Urinary bladder (tissue), 4 donors: ENCODE data around the gene TRPC6. TPM values are rescaled to one million over a fixed set of nuclear protein-coding genes. Genes with fewer than 3 reads are reported as not detected.
"Not testable (repeated sequence)": the region's sequence is repeated elsewhere in the genome, so short reads cannot be mapped to it uniquely, and the experiment has no call there.

Source experiments
- DNase-seq: peaks from one replicate; pipeline ENCODE4 v3.0.0-alpha.2; 2015; ENCODE audit errors: extremely low spot score
- H3K27ac ChIP-seq: one replicate; pipeline ENCODE4 v1.5.1; 2013; ENCODE audit warnings: low read depth, mild to moderate bottlenecking, moderate library complexity
- H3K36me3 ChIP-seq: one replicate; pipeline ENCODE4 v1.6.1; 2013; ENCODE audit warnings: mild to moderate bottlenecking, moderate library complexity; ENCODE audit not compliant: insufficient read depth
- H3K4me1 ChIP-seq: one replicate; pipeline ENCODE4 v1.6.1; 2013; ENCODE audit warnings: mild to moderate bottlenecking, moderate library complexity; ENCODE audit not compliant: insufficient read depth
- H3K4me3 ChIP-seq: one replicate; pipeline ENCODE4 v1.5.1; 2013; ENCODE audit warnings: low read depth, low read length
- WGBS: extraction: QIAGEN DNeasy Blood & Tissue Kit; methylation state at CpG from one replicate; pipeline ENCODE4 v1.1.7; 2013; 5-methylcytosine and 5-hydroxymethylcytosine counted together
- polyA plus RNA-seq: library from polyadenylated mRNA; stranded (reverse); fragments of 200-250 nt; gene quantifications from one replicate; pipeline ENCODE4 v1.2.3, GENCODE V29; 2013
- total RNA-seq: library from RNA; depleted of rRNA; stranded (reverse); fragments of >200 nt; gene quantifications from one replicate; pipeline ENCODE4 v1.2.3, GENCODE V29; 2014
- donor health status: healthy with polysubstance abuse.
- donor health status: healthy.

TRPC6 gene
- total and polyA plus RNA-seq, 2 donors, result 2.1 to 58.5 TPM

DNA sequence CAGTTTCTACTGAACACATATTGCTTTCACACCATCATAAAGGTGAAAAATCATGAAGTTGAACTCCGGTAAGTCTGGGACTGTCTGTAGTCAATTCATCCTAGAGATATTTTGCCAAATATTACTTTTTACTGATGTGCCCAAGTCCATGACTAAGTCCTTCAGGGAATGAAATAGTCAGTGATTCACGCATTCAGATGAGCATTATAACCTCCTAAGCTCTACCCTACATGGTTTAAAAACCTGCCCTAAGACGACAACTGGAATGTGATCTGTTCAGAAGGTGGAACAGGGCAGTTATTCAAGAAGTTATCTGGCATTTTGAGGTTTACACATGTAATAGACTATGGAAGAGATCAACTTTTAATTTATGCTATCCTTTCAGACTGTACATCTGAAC is 125.6 kb downstream of the TRPC6 start:
- Histone ChIP-seq H3K4me1 (no peaks in the 10 kb centered on the region), H3K4me3 (no peak overlapping the region), H3K36me3 (peaks cover 1% of the 10 kb centered on the region), H3K27ac (no peak overlapping the region)
- 82% methylated on average over 3 of the region's 3 CpGs for WGBS
- DNase-seq, result no peak

DNA sequence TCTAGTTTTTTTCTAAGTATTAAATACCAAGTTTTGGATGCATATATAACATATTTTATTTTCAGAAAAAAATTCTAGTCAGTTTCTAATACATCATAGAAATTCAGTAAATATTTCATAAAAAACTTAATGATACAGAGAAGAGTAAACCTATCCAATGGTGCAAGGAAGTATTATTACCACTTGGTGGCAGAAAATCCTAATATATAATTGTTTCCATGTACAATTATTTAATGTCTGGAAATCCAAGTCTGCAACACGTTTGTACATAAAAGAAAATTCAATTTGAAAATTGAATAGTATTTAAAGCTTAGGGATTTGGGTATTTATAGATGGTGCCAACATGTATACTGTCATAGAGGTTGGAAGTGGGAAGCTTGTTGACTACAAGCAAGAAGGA is 127.0 kb downstream of the TRPC6 start:
- 0% methylated on average over 1 of the region's 1 CpG for WGBS
- H3K27ac ChIP-seq, result no peak overlapping the region
- H3K4me3 ChIP-seq, result no peak overlapping the region
- H3K4me1 ChIP-seq, result no peaks in the 10 kb centered on the region
- DNase-seq, result no peak
- peaks cover 1% of the 10 kb centered on the region for H3K36me3 ChIP-seq

DNA sequence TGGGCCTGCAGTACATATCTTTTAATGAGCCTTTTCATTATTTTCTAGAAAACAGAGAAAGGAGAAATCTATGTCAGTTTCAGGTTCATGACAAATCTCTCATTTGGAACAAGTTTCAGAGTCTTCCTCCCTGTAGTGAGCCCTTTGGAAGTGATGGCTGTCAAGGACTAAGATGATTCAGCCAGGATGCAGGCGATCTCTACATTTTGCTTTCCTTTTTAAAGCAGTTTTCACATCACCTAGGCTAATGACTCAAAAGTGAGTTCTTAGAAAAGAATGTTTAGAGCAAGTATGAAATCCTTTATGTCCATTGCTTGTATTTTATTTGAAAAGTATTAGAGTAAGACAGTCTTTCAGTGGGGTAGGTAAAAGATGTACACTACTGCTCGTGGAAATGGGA is 130.1 kb downstream of the TRPC6 start:
- H3K4me3 ChIP-seq, result no peak overlapping the region
- no peaks in the 10 kb centered on the region for H3K4me1 ChIP-seq
- H3K27ac ChIP-seq, result no peak overlapping the region
- 89% methylated on average over 2 of the region's 2 CpGs for WGBS
- DNase-seq, result no peak
- H3K36me3 ChIP-seq, result no peaks in the 10 kb centered on the region

DNA sequence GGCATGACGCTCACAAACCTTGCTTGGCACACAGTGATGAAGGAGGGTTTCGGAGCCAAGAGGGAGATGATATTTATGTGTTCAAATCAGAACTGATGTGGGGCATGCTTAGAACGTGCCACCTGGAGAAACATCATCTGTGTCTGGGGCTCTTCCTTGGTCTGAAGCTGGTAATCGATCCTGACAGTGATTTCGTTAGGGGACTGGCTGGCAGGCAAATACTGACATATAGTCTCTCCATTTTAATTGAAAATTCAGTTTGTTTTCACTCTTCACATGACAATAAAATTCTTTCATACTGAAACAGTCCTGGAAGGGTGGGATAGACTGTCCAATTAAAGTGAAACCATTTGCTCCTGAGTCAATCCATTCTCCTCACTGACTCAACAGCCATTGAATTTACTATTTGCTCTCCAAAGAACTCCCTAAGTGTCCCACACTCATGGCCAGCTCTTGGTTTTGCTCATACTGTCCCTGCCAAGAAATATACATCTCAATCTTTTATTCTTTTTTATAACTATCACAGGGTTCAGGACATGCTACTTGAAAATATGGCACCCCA is 134.8 kb downstream of the TRPC6 start:
- H3K27ac ChIP-seq, result no peak overlapping the region
- 92% methylated on average over 5 of the region's 5 CpGs for WGBS
- H3K4me3 ChIP-seq, result no peak overlapping the region
- peaks cover 2% of the 10 kb centered on the region for H3K4me1 ChIP-seq
- DNase-seq, result no peak
- no peaks in the 10 kb centered on the region for H3K36me3 ChIP-seq

DNA sequence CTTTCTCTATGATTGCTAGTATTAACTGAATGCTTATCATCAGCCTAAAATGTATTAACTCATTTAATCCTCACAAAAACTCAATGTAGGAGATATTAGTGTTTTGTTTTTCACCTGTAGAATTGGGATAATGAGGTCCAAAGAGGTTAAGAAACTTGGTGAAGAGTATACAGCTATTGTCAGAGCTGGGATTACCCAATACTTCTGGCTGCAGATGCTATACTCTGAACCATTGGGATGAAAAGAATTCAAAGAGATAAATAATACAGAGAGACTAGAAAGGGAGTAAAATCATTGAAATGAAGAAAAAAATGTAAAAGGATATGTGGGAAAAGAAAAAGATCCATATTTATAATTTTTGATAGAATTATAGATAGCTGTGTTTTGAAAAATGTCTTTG is 137.1 kb downstream of the TRPC6 start:
- Histone ChIP-seq H3K36me3 (no peaks in the 10 kb centered on the region), H3K4me3 (no peak overlapping the region), H3K4me1 (peaks cover 2% of the 10 kb centered on the region), H3K27ac (no peak overlapping the region)
- no peak for DNase-seq

DNA sequence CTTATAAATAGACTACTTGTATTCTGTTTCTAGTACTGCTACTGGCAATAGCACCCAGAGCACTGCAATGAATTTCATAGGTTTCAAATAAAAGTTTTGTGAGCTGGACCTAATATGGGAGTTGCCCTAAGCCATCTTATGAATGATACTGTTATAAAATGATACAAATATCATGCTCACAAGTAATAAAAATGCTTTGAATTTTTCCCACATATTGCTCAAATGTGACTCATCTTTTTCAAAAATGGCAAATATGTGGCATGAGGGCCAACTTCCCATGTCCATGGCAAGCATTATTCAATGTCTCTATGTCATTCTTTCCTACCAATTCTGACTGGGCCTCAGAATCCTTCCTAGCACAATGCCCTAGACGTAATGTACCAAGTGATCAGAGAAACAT is 137.6 kb downstream of the TRPC6 start:
- H3K36me3 ChIP-seq, result no peaks in the 10 kb centered on the region
- H3K4me3 ChIP-seq, result no peak overlapping the region
- 84% methylated on average over 1 of the region's 1 CpG for WGBS
- H3K4me1 ChIP-seq, result peaks cover 2% of the 10 kb centered on the region
- no peak overlapping the region for H3K27ac ChIP-seq
- no peak for DNase-seq

DNA sequence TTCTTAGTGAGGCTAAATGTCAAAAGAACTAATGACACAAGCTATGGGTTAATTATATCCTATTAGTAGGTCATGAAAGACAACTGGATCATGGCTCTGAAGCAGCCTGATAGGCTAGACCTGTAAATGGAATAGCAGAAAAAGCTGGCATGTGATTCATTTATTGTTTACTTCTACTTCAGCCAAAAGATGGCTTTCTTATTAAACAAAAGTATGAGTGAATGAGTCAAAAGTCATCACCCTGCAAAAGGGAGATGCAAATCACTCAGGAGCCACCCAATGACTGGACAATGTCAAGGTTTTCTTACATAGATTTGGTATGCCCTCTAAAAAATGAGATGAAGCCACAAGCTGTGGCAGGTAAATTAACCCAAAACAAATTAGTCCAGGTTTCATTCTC is 138.0 kb downstream of the TRPC6 start:
- Histone ChIP-seq H3K27ac (no peak overlapping the region), H3K36me3 (no peaks in the 10 kb centered on the region), H3K4me3 (no peak overlapping the region), H3K4me1 (peaks cover 2% of the 10 kb centered on the region)
- DNase-seq, result no peak

DNA sequence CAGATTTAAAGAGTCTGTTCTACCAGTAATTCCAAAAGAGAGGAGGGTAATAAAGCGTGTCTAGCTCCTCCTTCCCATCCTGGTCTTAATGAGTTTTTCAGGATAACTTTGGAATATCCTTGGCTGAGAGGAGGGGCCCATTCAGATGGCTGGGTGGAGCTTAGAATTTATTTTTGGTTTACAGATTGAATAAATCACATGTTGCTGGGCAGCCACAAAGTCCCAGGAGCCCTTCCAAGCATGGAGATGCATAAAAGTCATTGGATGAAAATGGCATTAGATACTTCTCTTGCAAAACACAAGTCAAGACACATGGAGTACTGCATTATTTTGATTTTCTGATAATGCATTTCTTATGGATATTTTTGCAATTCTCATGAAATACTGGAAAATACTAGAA is 139.0 kb downstream of the TRPC6 start:
- DNase-seq, result no peak
- no peak overlapping the region for H3K27ac ChIP-seq
- H3K4me1 ChIP-seq, result peaks cover 2% of the 10 kb centered on the region
- no peaks in the 10 kb centered on the region for H3K36me3 ChIP-seq
- H3K4me3 ChIP-seq, result no peak overlapping the region
- 66% methylated on average over 1 of the region's 1 CpG for WGBS

DNA sequence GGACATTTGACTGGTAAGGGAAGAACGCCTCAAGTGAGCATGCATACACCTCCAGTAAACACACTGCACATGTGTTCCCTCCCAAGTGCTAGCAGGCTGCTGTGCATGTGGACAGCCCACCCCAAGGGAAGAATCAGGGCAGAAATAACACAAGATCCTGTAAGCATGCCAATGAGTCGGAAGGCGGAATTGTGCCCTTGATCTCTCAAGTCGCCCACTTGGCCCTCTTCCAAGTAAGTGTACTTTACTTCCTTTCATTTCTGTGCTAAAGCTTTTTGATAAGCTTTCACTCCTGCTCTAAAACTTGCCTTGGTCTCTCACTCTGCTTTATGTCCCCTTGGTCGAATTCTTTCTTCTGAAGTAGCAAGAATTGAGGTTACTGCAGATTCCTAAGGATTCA is 139.6 kb downstream of the TRPC6 start:
- peaks cover 2% of the 10 kb centered on the region for H3K4me1 ChIP-seq
- H3K27ac ChIP-seq, result no peak overlapping the region
- H3K4me3 ChIP-seq, result no peak overlapping the region
- no peak for DNase-seq
- no peaks in the 10 kb centered on the region for H3K36me3 ChIP-seq
- 24% methylated on average over 5 of the region's 5 CpGs for WGBS

DNA sequence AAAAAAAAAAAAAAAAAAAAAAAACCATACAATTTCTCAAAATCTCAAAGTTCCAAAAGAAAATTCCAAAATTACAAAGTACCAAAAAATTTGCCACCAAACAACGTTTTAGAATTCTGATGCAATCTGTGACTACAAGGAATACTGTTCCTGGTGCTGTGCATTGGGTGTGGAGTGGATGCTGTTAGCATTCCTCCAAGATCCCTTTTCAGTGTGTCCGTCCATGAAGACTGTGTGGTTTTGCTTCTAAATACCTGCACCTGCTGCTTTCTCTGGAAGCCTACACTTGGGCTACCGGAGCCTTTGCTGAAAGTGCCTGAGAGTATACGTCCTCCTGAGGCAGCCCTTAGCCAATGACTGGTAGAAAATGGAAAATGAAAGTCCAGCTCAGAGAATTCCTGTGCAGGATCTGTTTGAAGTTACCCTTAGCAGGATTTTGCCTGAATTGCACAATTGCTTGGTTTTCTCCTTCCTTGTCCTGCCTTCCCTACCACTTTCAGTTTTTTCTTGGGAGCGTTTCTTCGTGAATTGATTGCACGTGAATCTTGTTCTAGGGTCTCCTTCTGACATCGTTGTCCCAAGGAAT is 140.8 kb downstream of the TRPC6 start:
- WGBS, result 83% methylated on average over 8 of the region's 8 CpGs
- Histone ChIP-seq H3K4me3 (no peak overlapping the region), H3K27ac (no peak overlapping the region), H3K36me3 (no peaks in the 10 kb centered on the region), H3K4me1 (peaks cover 2% of the 10 kb centered on the region)
- DNase-seq, result no peak

DNA sequence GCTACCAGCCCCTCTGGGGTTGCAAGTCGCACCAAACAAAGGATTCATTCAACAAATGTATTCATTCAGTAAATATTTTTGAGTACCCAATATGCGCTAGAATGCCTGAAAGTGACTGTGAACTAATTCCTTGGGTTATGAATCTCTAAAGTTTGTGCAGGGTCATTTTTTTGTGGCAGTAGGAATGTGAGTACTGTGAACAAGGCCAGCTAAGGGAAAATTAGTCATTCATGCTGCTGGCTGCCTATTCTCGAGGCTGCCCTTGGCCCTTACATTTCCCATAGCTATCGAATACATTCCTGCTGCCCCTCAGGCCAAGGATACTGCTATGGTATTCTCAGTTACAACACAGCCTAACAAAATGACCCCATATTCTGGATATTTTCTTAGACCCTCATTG is 141.6 kb downstream of the TRPC6 start:
- Histone ChIP-seq H3K36me3 (no peaks in the 10 kb centered on the region), H3K27ac (no peak overlapping the region), H3K4me1 (peaks cover 2% of the 10 kb centered on the region), H3K4me3 (no peak overlapping the region)
- WGBS, result 72% methylated on average over 4 of the region's 4 CpGs
- no peak for DNase-seq

DNA sequence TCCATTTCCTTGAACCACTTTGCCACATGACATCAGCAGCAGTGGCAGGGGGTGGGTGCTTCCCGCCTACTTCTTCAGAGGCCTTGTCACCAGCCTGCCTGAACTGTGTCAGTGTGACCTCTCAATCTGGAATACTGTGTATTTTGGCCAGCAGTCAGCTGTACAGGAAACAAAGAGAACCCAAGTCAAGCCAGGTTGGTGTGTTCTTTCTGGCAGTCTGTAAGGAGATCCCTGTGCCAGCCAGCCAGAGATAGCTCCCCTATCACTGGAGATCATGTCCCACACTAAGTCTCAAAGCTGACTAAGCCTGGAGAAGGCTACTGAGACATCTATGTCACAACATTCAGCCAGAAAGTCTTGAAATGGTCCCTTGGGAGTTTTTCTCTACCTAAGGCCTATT is 142.1 kb downstream of the TRPC6 start:
- no peak for DNase-seq
- 84% methylated on average over 1 of the region's 1 CpG for WGBS
- H3K27ac ChIP-seq, result no peak overlapping the region

DNA sequence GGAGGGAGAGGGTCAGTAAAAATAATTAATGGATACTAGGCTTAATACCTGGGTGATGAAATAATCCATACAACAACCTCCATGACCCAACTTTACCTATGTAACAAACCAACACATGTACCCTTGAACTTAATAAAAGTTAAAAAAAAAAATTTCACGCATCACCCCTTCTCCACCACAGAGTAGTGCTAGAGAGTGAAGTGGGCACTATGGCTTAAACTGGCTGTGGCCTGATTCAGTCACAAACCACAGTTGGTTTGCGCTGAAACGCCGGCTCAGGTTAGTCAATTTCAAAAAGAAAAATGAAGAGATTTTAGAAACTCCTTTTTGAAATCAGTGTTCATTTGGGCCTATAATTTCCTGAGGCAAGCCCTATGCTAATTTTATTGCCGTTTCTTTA is 144.3 kb downstream of the TRPC6 start:
- Histone ChIP-seq H3K4me1 (peaks cover 2% of the 10 kb centered on the region), H3K36me3 (no peaks in the 10 kb centered on the region), H3K27ac (no peak overlapping the region), H3K4me3 (no peak overlapping the region)
- WGBS, result 97% methylated on average over 5 of the region's 5 CpGs
- DNase-seq, result no peak

More for the DNA sequence above, 142.1 kb downstream of the TRPC6 start:
- H3K4me1 ChIP-seq, result peaks cover 2% of the 10 kb centered on the region
- no peak overlapping the region for H3K4me3 ChIP-seq
- H3K36me3 ChIP-seq, result no peaks in the 10 kb centered on the region

DNA sequence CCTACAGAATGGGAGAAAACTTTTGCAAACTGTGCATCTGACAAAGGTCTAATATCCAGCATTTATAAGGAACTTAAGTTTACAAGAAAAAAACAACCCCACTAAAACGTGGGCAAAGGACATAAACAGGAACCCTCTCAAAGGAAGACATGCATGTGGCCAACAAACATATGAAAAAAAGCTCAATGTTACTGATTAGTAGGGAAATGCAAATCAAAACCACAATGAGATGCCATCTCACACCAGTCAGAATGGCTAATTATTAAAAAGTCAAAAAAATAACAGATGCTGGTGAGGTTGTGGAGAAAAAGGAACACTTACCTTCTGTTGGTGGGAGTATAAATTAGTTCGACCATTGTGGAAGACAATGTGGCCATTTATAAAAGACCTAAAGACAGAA is 145.1 kb downstream of the TRPC6 start:
- not testable (repeated sequence) for H3K4me1 ChIP-seq

DNA sequence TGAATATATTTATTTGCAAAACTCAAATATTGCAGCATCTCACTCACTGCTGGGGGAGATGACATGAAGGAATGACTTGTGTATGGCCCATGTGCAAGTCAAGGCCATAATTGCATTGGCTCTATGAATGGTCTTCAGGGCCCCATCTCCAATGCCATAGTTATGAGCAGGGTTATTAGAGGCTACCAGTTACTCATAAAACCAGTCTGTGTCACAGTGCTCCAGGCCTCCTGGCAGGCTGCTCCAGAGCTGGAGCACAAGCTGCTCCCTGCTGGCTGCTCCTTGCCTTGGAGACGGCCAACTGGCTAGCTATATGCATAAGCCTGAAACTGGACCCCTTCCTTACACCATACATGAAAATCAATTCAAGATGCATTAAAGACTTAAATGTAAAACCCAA is 145.7 kb downstream of the TRPC6 start:
- 88% methylated on average over 1 of the region's 1 CpG for WGBS
- DNase-seq, result no peak
- Histone ChIP-seq H3K36me3 (no peaks in the 10 kb centered on the region), H3K4me3 (no peak overlapping the region), H3K4me1 (no peaks in the 10 kb centered on the region), H3K27ac (no peak overlapping the region)

More for the DNA sequence above, 145.1 kb downstream of the TRPC6 start:
- not testable (repeated sequence) for H3K36me3 ChIP-seq, DNase-seq, H3K4me3 ChIP-seq, H3K27ac ChIP-seq
- 82% methylated on average over 2 of the region's 2 CpGs for WGBS
